SK-N-SH (cell line): ENCODE data around the gene ZNF473.
"Not testable (repeated sequence)": the region's sequence is repeated elsewhere in the genome, so short reads cannot be mapped to it uniquely, and the experiment has no call there.

Experiments
- GATA2 ChIP-seq: sonication (generic); formaldehyde crosslinking; IDR thresholded peaks from 2 replicates; pipeline ENCODE4 v1.5.0; 2020; ENCODE audit warnings: mild to moderate bottlenecking, missing genetic modification reagents
- JUND ChIP-seq: IDR thresholded peaks from 2 replicates; pipeline ENCODE4 v1.4.0; 2012
- MXI1 ChIP-seq: IDR thresholded peaks from 2 replicates; pipeline ENCODE4 v1.6.1; 2012; ENCODE audit warnings: mild to moderate bottlenecking, low read depth, low read length, improper control_type of control experiment
- POLR2AphosphoS5 ChIP-seq: IDR thresholded peaks from 2 replicates; pipeline ENCODE4 v1.6.1; 2012; ENCODE audit warnings: low read depth, low read length
- RAD21 ChIP-seq: IDR thresholded peaks from 2 replicates; pipeline ENCODE4 v1.6.1; 2012; ENCODE audit warnings: mild to moderate bottlenecking, low read length
- TCF12 ChIP-seq: IDR thresholded peaks from 2 replicates; pipeline ENCODE4 v1.4.0; 2012
- TEAD4 ChIP-seq: IDR thresholded peaks from 2 replicates; pipeline ENCODE4 v1.4.0; 2012; ENCODE audit warnings: mild to moderate bottlenecking, borderline replicate concordance; ENCODE audit not compliant: insufficient read depth
- YY1 ChIP-seq: IDR thresholded peaks from 2 replicates; pipeline ENCODE4 v1.4.0; 2012; ENCODE audit warnings: low read depth, mild to moderate bottlenecking
- TF ChIP-seq, protein P1 (sequence below): IDR thresholded peaks from 2 replicates; pipeline ENCODE4 v1.6.1; 2012; ENCODE audit warnings: mild to moderate bottlenecking, low read depth, low read length, moderate library complexity
- TF ChIP-seq, protein P2 (sequence below): fragments of 200-600 bp; sonication (generic); IDR thresholded peaks from 2 replicates; pipeline ENCODE4 v1.6.1; 2017; ENCODE audit warnings: antibody characterized with exemption, mild to moderate bottlenecking, moderate library complexity

DNA sequence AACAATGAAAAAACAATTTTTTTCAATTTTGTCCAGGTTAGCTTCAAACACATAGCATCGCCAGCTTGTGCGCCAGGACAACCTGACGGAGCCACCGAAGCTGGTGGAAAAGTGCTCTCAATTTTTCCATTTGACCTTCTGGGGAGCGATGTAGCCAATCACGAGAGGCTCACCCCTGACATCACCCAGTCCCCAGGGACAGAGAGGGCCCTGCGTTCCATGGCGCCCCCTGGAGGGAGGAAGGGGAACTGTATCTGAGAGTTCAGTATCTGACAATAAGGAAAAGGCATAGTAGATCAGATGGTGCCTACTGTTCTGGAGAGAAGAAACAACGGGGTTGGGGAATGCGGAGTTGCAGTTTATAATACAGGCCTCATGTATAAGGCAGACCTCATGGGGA is 64.9 kb downstream of the ZNF473 start:
- TF ChIP-seq, protein P1, sequence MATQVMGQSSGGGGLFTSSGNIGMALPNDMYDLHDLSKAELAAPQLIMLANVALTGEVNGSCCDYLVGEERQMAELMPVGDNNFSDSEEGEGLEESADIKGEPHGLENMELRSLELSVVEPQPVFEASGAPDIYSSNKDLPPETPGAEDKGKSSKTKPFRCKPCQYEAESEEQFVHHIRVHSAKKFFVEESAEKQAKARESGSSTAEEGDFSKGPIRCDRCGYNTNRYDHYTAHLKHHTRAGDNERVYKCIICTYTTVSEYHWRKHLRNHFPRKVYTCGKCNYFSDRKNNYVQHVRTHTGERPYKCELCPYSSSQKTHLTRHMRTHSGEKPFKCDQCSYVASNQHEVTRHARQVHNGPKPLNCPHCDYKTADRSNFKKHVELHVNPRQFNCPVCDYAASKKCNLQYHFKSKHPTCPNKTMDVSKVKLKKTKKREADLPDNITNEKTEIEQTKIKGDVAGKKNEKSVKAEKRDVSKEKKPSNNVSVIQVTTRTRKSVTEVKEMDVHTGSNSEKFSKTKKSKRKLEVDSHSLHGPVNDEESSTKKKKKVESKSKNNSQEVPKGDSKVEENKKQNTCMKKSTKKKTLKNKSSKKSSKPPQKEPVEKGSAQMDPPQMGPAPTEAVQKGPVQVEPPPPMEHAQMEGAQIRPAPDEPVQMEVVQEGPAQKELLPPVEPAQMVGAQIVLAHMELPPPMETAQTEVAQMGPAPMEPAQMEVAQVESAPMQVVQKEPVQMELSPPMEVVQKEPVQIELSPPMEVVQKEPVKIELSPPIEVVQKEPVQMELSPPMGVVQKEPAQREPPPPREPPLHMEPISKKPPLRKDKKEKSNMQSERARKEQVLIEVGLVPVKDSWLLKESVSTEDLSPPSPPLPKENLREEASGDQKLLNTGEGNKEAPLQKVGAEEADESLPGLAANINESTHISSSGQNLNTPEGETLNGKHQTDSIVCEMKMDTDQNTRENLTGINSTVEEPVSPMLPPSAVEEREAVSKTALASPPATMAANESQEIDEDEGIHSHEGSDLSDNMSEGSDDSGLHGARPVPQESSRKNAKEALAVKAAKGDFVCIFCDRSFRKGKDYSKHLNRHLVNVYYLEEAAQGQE = not testable (repeated sequence)
- not testable (repeated sequence) for TF ChIP-seq TCF12; POLR2AphosphoS5; GATA2 (CRISPR knock-in tag); MXI1; RAD21; TEAD4; YY1; JUND
- TF ChIP-seq, protein P2, sequence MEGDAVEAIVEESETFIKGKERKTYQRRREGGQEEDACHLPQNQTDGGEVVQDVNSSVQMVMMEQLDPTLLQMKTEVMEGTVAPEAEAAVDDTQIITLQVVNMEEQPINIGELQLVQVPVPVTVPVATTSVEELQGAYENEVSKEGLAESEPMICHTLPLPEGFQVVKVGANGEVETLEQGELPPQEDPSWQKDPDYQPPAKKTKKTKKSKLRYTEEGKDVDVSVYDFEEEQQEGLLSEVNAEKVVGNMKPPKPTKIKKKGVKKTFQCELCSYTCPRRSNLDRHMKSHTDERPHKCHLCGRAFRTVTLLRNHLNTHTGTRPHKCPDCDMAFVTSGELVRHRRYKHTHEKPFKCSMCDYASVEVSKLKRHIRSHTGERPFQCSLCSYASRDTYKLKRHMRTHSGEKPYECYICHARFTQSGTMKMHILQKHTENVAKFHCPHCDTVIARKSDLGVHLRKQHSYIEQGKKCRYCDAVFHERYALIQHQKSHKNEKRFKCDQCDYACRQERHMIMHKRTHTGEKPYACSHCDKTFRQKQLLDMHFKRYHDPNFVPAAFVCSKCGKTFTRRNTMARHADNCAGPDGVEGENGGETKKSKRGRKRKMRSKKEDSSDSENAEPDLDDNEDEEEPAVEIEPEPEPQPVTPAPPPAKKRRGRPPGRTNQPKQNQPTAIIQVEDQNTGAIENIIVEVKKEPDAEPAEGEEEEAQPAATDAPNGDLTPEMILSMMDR = peak; percentile 62
